Fibroblast of gingiva (primary cell): ENCODE data around the gene OPRL1.

Experiments used
- DNase-seq: peaks from one replicate; pipeline ENCODE4 v3.0.0-alpha.2; 2011; ENCODE audit warnings: low read depth

OPRL1 gene

DNA sequence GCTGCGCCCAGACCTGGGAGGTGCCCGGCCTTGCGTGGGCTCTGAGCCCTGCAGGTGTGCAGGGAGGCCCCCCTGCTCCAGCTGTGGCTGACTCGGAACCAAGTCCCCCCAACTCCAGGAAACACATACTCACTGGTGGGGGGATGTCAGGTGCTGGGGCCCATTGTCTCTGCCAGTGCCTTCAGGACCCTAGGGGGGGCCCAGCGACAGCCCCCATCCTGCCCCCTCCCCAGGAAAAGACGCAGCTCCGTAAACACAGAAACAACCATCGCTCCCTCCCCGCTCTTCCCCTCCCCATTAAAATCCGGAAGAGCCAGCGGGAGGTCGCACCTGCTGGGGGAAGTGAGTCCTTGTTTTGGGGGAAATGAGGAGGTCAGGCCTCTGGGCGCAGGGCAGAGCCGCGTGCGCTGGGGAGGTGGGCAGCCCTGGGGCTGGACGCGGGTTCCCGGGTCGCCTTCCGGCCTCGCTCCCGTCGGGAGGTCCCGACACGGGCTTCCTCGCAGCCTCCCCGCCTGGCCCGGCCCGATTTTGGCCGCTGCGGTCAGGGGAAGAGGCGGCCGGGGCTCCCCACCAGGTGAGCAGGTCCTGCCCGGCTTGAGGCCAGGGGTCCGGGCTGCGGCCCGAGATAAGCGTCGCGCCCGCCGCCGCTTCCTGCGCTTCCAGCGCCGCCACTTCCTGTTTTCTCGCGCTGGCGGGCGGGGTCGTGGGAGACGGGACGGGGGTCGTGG, 37.7 kb upstream of the OPRL1 start:
- DNase-seq = no peak

DNA sequence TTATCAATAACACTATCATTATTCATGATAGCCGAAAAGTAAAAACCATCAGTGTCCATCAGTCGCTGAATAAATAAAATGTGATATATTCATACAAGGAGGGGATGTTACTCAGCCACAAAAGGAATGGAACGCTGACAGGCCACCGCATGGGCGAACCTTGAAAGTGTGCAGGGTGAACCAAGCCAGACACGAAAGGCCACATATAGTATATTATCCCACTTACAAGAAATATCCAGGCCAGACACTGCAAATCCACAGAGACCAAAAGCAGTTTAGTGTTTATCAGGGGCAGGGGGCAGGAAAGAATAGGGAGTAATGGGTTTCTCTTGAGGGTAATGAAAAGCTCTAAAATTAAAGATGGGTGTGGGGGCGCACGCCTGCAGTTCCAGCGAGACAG, 36.1 kb upstream of the OPRL1 start:
- no peak for DNase-seq

DNA sequence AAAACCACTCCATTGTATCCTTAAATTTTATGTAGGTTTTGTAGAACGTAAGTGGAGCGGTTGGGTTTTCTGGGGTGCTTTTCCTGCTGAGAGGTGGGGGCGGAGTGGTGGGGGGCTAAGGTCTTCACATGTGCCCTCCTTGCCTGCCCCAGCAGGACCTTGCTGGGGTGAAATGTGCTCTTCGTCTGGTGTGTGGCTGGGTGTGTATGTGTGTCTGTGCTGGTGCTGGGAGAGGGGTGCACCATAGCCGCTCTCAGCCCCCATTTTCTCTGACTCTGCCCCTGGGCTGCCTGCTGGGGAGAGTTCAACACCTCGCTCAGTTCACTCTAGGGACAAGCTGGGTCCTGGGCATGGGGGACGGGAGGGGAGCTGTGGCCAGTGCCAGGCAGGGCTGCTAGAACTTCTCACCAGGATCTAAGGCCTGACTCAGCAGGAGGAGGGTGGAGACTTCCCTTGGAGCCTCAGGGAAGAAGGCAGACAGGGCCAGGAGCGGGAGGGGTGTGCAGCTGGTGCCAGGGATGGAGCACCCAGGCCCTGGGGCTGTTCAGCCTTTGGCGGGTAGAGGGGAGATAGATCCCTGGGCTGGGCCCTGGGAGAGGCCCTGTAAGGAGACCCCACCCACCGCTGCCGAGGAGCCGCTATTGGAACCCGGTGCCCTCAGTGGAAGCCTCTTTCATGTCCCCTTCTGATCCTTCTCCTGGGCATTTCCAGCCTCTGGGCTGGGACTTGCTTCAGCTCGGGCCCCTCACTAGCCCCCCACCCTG, 35.2 kb upstream of the OPRL1 start:
- DNase-seq = no peak

DNA sequence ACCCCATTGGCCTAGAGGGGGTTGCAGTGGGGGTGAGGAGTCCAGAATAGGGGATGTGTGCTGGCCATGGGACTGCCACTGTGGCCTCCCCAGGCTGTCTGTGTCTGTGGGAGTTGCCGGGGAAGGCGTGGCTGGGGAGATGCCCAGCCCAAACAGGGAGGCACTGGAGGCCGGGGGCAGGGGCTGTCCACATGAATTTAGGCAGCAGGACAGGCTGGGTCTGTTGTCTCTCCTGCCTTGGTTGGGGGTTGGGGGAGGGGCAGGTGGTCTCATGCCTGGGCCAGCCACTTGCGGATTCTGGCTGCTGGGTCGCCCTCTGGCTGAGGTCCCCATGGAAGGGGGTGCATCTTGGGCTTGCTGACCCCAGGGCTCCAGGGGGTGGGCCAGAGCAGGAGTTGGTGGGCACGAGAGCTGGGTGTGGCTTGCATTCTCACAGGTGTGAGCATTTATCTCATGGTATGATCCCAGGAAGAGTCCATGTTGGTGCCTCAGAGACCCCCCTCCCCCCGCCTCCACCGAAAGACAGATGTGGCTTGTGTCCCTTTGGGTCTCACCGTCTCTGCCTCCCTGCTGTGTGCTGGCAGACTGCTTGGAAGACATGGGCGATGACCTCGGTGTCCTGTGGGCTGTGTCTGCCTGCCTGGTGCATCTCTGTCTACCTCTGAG, 34.4 kb upstream of the OPRL1 start:
- DNase-seq = no peak

GRCh38 chr20:64047046-64047389, 32.9 kb upstream of the OPRL1 start:
- no peak for DNase-seq

DNA sequence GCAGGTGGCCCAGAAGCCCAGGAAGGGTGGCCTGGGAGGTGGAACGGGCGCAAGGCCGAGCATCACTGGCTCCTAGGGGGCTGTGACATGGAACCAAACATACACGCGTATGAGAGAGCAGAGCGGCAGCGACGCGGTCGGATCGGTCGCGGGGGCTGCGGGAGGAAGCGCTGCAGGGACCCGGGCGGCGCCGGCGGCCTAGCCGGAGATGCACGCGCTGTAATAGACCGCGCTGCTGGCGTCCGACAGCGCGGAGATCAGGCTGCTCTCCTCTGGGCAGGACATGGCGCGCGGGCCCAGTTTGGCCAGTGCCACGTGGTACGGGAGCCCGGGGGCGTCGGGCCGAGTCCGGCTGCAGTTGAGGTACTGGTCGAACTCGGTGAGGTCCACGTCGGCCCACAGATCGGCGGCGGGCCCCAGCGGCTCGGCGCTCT, 31.9 kb upstream of the OPRL1 start:
- DNase-seq = no peak

DNA sequence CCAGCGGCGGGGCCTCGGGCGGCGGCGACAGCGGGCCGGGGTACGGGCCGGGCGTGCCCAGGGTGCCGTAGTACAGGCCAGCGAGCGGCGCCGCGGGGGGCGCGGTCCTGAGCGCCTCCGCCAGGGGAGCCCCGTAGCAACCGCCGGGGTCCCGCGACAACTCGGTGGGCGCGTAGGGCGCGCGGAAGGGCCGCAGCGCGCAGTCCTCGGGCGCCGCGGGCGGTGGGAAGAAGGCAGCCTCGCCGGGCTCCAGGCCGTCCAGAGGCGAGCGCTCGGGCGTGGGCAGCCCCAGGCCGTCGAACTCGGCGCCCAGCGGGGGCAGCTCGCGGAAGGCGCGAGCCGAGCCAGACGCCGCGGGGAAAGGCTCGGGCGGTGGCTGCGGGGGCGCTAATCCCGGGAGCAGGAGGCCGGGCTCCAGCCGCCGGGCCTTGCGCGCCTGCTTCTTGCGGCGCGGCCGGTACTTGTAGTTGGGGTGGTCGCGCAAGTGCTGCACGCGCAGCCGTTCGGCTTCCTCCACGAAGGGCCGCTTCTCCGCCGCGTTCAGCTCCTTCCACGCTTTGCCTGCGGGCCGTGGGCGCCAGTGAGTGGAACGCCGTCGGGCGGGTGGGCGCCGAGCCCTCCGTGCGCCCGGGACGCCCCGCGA, 31.4 kb upstream of the OPRL1 start:
- DNase-seq = no peak

GRCh38 chr20:64049060-64049877, 30.6 kb upstream of the OPRL1 start, which contains the start of gene SOX18:
SOX18 (minus strand) TSS chr20:64049639; CDS start chr20:64049516, 123 bp downstream.
- DNase-seq = no peak

DNA sequence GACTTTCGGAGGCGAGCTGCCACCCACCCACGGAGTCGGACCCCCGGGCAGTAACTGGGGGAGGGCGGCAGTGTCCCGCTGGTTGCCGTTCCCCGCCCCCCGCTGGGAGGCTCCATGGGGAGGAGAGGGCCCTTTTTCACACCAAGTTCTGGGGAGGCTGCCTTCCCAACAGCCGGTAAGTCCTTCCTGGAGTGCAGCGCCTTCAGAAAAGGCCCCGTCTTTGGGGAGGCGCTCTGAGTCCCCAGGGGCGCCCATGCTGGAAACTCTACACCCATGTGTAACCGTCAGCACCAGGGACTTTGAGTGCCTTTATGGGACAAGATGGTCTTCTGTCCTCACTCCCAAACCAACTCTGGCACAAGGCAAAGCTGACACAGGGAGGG, 30.0 kb upstream of the OPRL1 start:
- no peak for DNase-seq

- DNase-seq = no peak
These were observed 29.4 kb upstream of the OPRL1 start for GRCh38 chr20:64050261-64051032.

DNA sequence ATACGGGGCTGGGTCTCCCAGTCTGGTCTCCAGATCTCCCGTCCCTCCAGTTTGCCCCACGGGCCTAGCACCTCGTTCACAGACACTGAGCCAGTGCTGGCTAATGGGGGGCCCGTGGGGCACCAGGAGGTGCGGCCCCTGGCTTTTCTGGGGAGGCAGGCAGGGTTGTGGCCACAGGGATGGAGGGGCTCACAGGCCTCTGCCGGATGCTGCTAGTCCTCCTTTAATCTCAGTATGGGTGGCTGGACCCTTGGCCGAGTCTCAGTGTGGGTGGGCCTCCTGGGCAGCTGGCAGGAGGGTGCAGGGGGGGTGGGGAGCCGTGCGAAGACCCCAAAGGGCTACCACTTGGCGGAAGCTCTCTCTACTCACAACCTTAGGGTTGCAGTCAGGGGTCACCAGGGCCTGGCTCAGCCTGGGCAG, 28.8 kb upstream of the OPRL1 start:
- DNase-seq = no peak

- no peak for DNase-seq
These were observed 28.1 kb upstream of the OPRL1 start for GRCh38 chr20:64051561-64052325.

DNA sequence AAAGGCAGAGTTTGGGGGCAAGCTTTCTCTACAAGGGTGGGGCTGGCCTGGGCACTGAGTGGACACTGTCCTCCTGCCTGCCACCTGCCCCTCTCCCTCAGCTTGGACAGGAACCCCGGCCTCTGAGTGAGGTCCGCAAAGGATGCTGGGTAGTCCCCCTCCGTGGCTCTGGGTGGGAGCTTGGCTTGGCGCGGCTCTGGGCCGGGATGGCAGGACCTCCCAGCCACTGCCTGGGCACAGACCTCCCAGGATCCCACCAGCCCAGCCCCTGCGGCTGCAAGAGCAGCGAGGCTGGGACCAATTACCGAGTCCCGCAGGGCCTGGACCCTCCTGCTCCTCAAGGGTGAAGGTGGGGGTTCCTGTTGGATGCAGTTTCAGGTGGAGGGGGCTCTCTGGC, 27.6 kb upstream of the OPRL1 start:
- DNase-seq = no peak

DNA sequence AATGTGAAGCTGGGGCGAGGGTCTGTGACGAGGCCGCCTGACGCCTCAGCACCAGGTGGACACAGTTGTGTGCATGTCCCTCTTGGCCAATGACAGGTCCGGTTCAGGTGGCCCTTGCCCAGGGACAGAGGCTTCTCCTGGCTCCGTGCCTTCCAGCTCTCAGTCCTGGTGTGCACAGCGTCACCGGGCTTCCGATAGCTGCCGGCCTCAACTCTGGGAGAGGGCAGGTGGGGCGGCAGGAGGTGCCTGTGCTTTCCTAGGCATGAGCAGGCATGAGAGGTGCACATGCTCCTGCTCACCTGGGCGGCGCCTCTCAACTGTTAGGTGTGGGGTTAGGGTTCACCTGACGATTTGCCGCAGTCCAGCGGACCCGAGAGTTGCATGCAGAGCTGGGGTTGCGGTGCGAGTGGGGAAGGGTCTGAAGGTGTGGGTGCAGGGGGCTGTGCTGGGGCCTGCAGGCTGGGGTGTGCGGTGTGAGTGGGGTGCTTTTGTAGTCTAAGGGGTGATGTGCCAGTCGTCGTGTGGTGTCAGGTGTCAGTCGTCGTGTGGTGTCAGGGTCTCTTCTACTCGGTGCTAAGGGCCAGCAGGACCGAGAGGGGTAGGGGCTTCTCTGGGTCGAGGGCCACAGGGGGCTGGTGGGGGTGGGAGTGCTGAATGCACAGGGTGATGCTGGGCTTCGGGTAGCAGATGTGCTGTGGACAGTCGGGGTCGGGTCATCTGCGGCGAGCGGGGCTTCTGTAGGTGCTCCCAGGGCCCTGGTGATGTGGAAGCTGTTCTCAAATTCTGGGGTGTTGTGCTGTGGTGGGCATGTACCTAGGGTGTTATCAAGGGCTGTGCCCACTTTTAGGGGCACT, 26.7 kb upstream of the OPRL1 start:
- no peak for DNase-seq

DNA sequence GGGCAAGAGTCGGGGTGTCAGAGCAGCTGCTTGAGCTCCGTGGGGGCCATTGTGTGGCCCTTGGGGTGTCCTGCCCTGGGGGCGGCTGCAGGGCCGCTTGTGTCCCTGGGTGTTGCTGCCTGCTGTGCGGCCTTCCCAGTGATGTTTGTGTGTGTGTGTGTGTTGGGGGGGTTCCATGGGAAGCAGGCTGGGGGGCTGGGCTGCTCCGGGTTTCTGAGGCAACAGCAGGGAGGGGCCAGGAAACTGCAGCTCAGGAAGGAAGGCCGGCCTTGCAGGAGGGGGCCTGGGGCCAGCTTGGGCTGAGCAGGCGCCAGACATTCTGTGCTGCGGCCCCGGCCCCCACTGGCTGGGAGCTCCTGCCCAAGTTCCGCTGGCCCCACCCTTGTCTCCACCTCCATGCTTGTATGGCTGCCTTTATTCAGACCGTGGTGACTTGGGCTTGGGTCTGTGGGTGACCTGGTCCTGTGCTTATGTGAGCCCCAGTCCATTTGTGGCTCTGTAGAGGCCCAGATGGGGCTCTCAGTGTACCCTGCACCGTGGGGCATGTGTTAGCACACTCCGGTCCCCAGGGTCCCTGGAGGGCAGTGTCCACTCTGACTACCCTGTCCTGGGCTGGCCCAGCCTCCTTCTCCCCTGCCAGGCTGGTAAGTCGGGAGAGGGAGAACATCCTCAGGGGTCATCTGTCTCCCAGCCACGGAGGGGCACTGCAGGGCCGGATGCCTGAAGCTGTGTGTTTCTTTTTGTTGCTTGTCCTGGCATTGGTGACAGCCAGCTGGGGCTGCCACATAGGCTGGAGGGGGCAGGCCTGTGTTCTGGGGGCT, 25.8 kb upstream of the OPRL1 start:
- DNase-seq = no peak

DNA sequence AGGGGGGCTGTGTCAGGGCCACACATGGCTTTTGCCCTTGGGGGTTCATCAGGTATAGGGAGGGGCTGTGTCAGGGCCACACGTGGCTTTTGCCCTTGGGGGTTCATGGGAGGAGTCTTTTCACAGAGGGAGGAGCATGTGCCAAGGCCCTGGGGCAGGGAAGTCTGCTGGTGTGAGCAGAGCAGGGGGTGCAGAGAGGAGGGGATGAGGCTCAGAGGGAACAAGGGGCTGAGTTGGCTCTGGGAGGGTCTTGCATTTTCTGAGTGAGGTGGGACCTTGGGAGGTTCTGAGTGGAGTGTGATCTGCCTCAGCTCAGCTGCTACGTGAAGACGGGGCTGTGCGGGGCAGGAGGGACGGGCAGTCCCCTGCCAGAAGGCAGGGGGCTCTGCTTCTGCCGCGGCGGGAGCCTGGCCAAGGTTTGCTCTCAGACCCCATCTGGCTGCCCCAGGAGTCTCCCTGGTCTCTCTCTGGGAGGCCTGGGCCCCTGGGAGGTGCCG, 24.4 kb upstream of the OPRL1 start:
- no peak for DNase-seq

DNA sequence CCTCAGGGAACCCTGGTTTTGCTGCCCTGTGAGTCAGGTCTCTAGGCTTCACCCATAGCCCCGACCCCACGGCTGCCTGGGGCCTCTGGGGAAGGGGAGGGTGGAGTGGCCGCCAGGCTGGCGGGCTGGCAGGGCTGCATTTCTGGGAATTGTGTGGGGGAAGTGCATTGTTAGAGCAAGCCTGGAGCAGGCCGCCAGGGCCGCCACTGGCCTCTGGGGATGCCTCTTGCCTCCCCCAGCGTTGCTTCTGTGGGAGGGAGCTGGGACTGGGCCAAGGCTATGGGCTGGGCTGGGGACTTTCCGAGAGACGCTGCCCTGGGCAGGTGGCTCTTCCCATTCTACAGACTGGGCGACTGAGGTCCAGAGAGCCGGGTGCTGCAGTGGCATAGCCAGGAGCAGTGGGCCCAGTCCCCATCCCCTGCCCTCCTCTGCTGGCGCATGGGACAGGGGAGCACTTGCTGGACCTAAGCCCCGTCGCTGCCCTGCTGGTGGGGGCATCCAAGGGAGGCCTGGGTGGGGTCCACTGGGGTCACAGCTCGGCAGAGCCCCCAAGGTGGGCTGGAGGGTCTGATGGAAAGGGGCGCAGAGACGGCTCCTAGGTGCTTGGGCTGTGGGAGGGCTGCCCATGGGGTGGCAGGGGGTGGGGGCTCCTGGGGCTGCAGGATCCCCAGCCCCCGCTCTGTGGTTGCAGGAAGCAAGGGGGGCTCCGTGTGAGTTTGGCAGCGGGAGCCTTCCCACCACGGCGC, 23.8 kb upstream of the OPRL1 start:
- DNase-seq = no peak

DNA sequence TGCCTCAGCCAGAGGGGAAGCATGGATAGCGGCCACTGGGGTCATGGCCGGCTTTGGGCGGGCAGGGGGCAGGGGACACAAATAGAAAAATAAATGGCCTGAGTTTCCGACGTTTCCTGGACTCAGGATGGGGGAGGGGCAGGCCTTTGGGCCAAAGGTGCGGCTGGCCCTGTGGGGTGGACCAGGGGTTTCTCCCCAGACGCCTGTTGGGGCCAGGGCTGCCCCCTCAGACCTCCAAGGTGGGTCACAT, 23.3 kb upstream of the OPRL1 start:
- DNase-seq = no peak
